ENCODE results near the gene TNFAIP1. TPM values are rescaled to one million over a fixed set of nuclear protein-coding genes. Genes with fewer than 3 reads are reported as not detected.

TNFAIP1 gene
- total RNA-seq, 1 experiment from 2014 or later = 33.4 TPM

DNA sequence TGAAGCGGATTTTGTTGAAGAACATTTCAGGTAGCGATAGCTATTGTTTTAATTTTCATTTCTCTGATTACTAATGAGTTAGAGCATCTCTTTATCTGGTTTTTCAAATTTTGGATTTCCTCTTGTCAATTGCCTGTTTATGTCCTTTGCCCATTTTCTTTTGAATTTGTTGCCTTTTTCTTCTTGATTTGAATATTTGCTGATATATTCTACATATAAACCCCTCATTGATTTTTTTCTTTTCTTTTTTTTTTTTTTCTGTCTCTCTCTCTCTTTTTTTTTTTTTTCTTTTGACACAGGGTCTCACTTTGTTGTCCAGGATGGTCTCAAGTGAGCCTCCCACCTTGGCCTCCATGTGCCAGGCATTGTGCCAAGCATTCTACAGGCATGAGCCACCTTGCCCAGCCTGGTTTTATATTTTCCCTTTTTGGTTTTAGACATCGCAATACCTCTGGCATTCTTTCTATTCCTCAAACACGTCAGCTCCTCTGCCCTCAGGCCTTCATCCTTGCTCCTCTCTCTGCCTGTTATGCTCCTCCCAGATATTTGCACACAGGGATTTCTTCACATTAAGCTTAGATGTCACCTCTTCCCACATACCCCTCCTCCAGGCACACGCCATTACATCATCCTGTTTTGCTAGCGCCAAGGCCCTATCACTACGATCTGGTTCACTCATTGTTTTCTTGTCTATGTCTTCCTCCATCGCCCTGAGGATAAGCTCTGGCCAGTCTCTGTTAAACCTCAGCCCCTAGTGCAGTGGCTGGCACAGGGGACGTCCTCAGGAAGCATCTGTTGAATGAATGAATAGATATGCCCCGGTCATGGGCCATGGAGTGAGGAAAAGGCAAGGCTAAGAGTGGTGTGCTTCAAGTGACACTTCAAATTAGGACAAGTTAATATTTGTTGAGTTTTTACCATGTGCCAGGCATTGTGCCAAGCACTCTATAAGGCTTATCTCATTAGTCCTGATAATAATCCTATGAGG is 44.5 kb downstream of the TNFAIP1 start (continued):
- TF ChIP-seq CEBPB (IDR thresholded peaks at IDR 0.05; ENCODE audit: low read depth) (no peak), JUND (IDR thresholded peaks at IDR 0.05) (no peak), CBX3 (IDR thresholded peaks at IDR 0.05; ENCODE audit: low read depth) (no peak), EZH2 (IDR thresholded peaks at IDR 0.05) (no peak)
- TF ChIP-seq, protein P1, sequence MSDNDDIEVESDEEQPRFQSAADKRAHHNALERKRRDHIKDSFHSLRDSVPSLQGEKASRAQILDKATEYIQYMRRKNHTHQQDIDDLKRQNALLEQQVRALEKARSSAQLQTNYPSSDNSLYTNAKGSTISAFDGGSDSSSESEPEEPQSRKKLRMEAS (IDR thresholded peaks at IDR 0.05) = no peak
- TF ChIP-seq, protein P2, sequence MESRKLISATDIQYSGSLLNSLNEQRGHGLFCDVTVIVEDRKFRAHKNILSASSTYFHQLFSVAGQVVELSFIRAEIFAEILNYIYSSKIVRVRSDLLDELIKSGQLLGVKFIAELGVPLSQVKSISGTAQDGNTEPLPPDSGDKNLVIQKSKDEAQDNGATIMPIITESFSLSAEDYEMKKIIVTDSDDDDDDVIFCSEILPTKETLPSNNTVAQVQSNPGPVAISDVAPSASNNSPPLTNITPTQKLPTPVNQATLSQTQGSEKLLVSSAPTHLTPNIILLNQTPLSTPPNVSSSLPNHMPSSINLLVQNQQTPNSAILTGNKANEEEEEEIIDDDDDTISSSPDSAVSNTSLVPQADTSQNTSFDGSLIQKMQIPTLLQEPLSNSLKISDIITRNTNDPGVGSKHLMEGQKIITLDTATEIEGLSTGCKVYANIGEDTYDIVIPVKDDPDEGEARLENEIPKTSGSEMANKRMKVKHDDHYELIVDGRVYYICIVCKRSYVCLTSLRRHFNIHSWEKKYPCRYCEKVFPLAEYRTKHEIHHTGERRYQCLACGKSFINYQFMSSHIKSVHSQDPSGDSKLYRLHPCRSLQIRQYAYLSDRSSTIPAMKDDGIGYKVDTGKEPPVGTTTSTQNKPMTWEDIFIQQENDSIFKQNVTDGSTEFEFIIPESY (IDR thresholded peaks at IDR 0.05; ENCODE audit: extremely low read depth, insufficient replicate concordance, low read length) = no peak
- TF ChIP-seq, protein P3, sequence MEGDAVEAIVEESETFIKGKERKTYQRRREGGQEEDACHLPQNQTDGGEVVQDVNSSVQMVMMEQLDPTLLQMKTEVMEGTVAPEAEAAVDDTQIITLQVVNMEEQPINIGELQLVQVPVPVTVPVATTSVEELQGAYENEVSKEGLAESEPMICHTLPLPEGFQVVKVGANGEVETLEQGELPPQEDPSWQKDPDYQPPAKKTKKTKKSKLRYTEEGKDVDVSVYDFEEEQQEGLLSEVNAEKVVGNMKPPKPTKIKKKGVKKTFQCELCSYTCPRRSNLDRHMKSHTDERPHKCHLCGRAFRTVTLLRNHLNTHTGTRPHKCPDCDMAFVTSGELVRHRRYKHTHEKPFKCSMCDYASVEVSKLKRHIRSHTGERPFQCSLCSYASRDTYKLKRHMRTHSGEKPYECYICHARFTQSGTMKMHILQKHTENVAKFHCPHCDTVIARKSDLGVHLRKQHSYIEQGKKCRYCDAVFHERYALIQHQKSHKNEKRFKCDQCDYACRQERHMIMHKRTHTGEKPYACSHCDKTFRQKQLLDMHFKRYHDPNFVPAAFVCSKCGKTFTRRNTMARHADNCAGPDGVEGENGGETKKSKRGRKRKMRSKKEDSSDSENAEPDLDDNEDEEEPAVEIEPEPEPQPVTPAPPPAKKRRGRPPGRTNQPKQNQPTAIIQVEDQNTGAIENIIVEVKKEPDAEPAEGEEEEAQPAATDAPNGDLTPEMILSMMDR (IDR thresholded peaks at IDR 0.05 in 2 of 3, conservative IDR thresholded peaks at IDR 0.05 in 1 of 3; ENCODE audit: borderline replicate concordance in 1 of 3, insufficient read depth in 1 of 3, low read depth in 2 of 3, low read length in 2 of 3) = no peak
- TF ChIP-seq, protein P4, sequence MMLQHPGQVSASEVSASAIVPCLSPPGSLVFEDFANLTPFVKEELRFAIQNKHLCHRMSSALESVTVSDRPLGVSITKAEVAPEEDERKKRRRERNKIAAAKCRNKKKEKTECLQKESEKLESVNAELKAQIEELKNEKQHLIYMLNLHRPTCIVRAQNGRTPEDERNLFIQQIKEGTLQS (IDR thresholded peaks at IDR 0.05) = no peak

All from HCT116 (cell line).